Natural killer cell (primary cell): ENCODE measurements around the gene KAT5. TPM values are rescaled to one million over a fixed set of nuclear protein-coding genes. Genes with fewer than 3 reads are reported as not detected.
"Not testable (repeated sequence)": the region's sequence is repeated elsewhere in the genome, so short reads cannot be mapped to it uniquely, and the experiment has no call there.

ENCODE experiments used
- ATAC-seq, 3 donors: fragments of 150-1000 bp in 2 of 3; fragments of 200-7000 bp in 1 of 3; cut with Tn5 transposase; 1 replicate in 1 of 3; 2 replicates in 2 of 3; pipeline ENCODE4 v1.10.0; 2021; ENCODE audit warnings: mild to moderate bottlenecking in 2 of 3, moderate library complexity in 2 of 3
- DNase-seq, 2 donors: peaks; one replicate each; pipeline versions ENCODE4 v3.0.0 to v3.0.0-alpha.2; 2013 to 2021; ENCODE audit warnings: mixed read lengths in 1 of 2
- H3K27ac ChIP-seq: one replicate; pipeline ENCODE4 v1.5.1; 2013; ENCODE audit warnings: mild to moderate bottlenecking, low read length
- H3K27me3 ChIP-seq: one replicate; pipeline ENCODE4 v1.6.1; 2013; ENCODE audit warnings: low read length; ENCODE audit not compliant: control insufficient read depth, insufficient read depth
- H3K36me3 ChIP-seq: one replicate; pipeline ENCODE4 v1.6.1; 2013; ENCODE audit warnings: low read length; ENCODE audit not compliant: control insufficient read depth, insufficient read depth
- H3K4me1 ChIP-seq: one replicate; pipeline ENCODE4 v1.6.1; 2013; ENCODE audit warnings: low read length; ENCODE audit not compliant: control insufficient read depth, insufficient read depth
- H3K4me3 ChIP-seq: one replicate; pipeline ENCODE4 v1.5.1; 2013; ENCODE audit warnings: low read length
- H3K9me3 ChIP-seq: one replicate; pipeline ENCODE4 v1.6.1; 2013; ENCODE audit warnings: low read length; ENCODE audit not compliant: control insufficient read depth, insufficient read depth
- H3K27ac Mint-ChIP-seq, 2 donors: one replicate each; pipeline ENCODE4 v1.8.0; 2022; ENCODE audit warnings: mild to moderate bottlenecking in 2 of 2, mixed read lengths in 2 of 2, moderate library complexity in 1 of 2
- H3K27me3 Mint-ChIP-seq, 2 donors: one replicate each; pipeline ENCODE4 v1.8.0; 2022; ENCODE audit warnings: low read depth in 2 of 2, mixed read lengths in 2 of 2
- H3K36me3 Mint-ChIP-seq: one replicate; pipeline ENCODE4 v1.8.0; 2022; ENCODE audit warnings: mixed read lengths
- H3K4me1 Mint-ChIP-seq, 2 donors: one replicate each; pipeline ENCODE4 v1.8.0; 2022; ENCODE audit warnings: mixed read lengths in 2 of 2
- H3K4me3 Mint-ChIP-seq: one replicate; pipeline ENCODE4 v1.8.0; 2022; ENCODE audit warnings: mild to moderate bottlenecking, moderate library complexity, mixed read lengths
- H3K9me3 Mint-ChIP-seq, 2 donors: one replicate each; pipeline ENCODE4 v1.8.0; 2022; ENCODE audit warnings: mixed read lengths in 2 of 2
- CTCF ChIP-seq: fragments of 200-600 bp; IDR thresholded peaks from one replicate; pipeline ENCODE4 v1.8.0; 2022; ENCODE audit warnings: antibody characterized with exemption
- WGBS: methylation state at CpG from one replicate; pipeline ENCODE4 v1.1.7; 2013; ENCODE audit warnings: missing lambda C conversion rate; ENCODE audit not compliant: insufficient coverage; 5-methylcytosine and 5-hydroxymethylcytosine counted together
- intact Hi-C: fragments of 100-400 bp; cut with micrococcal nuclease; formaldehyde crosslinking; loops from one replicate; pipeline ENCODE4 v1.14.2; 2022
- total RNA-seq, 4 donors: library from RNA; stranded (reverse); fragments of 120-200 nt in 1 of 4; gene quantifications; one replicate each; pipeline versions ENCODE4 v1.2.3 to v1.2.4, GENCODE V29; 2013 to 2022

KAT5 gene
- total RNA-seq, 3 donors from 2014 or later (not counting 1 experiment from before 2014, with no cell fraction given) = 140 to 155 (median 146) TPM

DNA sequence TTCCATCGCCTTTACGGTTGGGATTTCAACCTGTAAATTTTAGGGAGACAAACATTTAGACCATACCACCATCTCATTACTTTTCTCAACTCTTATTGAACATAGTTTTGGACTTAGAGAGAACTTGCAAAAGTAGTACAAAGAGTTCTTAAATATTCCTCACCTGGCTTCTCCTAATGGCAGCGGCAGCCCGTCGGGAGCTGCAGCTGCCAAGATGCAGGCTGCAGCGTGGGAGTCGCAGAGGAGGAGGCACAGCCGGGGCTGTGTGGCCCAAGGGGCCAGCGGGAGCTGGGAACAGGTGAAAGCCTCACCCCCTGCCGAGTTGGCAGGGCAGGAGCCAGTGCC lies 31.6 kb downstream of the KAT5 start:
- no peaks in the 10 kb centered on the region for H3K4me1 Mint-ChIP-seq
- H3K27ac ChIP-seq = no peak overlapping the region
- no peak for DNase-seq
- no peak overlapping the region for H3K27ac Mint-ChIP-seq
- H3K27me3 Mint-ChIP-seq = peaks cover 19 to 21% of the 10 kb centered on the region in 2 donors
- 87% methylated on average over 10 of the region's 10 CpGs for WGBS
- no peaks in the 10 kb centered on the region for H3K36me3 ChIP-seq
- H3K4me3 Mint-ChIP-seq = no peak overlapping the region
- no peak for ATAC-seq
- intact Hi-C loops = no loop called here
- no peaks in the 10 kb centered on the region for H3K4me1 ChIP-seq
- no peak overlapping the region for H3K4me3 ChIP-seq
- H3K9me3 Mint-ChIP-seq = no peaks in the 10 kb centered on the region
- H3K9me3 ChIP-seq = no peaks in the 10 kb centered on the region
- no peak for TF ChIP-seq CTCF
- no peaks in the 10 kb centered on the region for H3K36me3 Mint-ChIP-seq
- H3K27me3 ChIP-seq = no peaks in the 10 kb centered on the region

DNA sequence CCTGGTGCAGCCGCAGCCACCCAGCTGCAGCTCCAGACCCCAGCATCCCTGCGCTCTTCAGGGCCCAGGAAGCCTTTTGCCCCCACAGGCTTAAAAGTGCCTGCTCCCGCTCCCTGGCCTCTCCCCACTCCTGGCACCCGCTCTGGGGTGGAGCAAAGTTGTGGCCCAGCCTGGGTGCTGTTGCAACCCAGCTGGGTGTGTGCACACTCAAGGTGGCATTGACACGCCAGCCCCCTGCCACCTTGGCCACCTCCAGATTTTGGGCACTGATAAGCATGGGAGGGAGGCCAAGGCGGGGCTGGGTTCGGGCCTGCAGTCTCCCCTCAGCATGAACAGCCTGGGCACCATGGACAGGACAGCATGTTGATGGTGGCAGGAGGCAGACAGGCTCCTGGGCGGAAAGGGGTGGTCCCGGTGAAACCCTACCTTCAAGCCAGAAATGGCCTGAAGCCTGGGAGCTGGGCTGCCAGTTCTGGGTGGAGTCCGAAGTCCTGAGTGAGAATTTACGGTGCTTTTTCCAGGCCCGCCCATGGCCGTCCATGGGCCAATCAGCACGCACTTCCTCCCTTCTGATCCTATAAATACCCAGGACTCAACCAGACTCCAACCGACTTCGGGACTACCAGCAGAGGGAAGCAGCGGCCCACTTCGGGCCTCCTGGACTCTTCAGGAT lies 32.1 kb downstream of the KAT5 start:
- no peak for TF ChIP-seq CTCF
- Histone ChIP-seq H3K27ac (no peak overlapping the region), H3K36me3 (no peaks in the 10 kb centered on the region), H3K9me3 (no peaks in the 10 kb centered on the region), H3K4me1 (no peaks in the 10 kb centered on the region), H3K27me3 (no peaks in the 10 kb centered on the region), H3K4me3 (no peak overlapping the region)
- Mint-ChIP-seq H3K27ac (no peak overlapping the region), H3K27me3 (peaks cover 23 to 24% of the 10 kb centered on the region in 2 donors), H3K4me1 (no peaks in the 10 kb centered on the region), H3K9me3 (no peaks in the 10 kb centered on the region), H3K36me3 (no peaks in the 10 kb centered on the region), H3K4me3 (no peak overlapping the region)
- WGBS = 85% methylated on average over 18 of the region's 18 CpGs
- ATAC-seq = no peak
- DNase-seq = no peak
- intact Hi-C loops = no loop called here

DNA sequence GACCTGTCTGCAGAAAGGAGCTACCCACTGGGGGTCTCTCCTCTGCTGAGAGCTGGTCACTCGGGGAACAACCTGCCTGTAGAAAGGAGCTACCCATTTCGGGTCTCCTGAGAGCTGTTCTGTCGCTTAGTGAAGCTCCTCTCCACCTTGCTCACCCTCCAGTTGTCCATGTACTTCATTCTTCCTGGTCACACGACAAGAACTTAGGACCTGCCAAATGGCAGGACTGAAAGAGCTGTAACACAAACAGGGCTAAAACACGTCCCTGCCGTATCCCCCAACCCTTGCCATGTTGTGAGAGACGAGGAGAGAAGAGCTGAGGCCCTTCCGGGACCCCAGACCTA lies 32.6 kb downstream of the KAT5 start:
- no peaks in the 10 kb centered on the region for H3K4me1 ChIP-seq
- no peak overlapping the region for H3K27ac ChIP-seq
- H3K36me3 Mint-ChIP-seq = no peaks in the 10 kb centered on the region
- H3K9me3 ChIP-seq = no peaks in the 10 kb centered on the region
- H3K9me3 Mint-ChIP-seq = no peaks in the 10 kb centered on the region
- H3K4me3 Mint-ChIP-seq = no peak overlapping the region
- TF ChIP-seq CTCF = no peak
- no peaks in the 10 kb centered on the region for H3K4me1 Mint-ChIP-seq
- peaks cover 27 to 28% of the 10 kb centered on the region in 2 donors for H3K27me3 Mint-ChIP-seq
- no peak overlapping the region for H3K27ac Mint-ChIP-seq
- H3K27me3 ChIP-seq = no peaks in the 10 kb centered on the region
- H3K36me3 ChIP-seq = no peaks in the 10 kb centered on the region
- ATAC-seq (no peak), DNase-seq (no peak)
- H3K4me3 ChIP-seq = no peak overlapping the region
- WGBS = 82% methylated on average over 8 of the region's 8 CpGs
- intact Hi-C loops = no loop called here

- H3K36me3 Mint-ChIP-seq = no peaks in the 10 kb centered on the region
- ATAC-seq (no peak), DNase-seq (no peak)
- H3K4me1 ChIP-seq = no peaks in the 10 kb centered on the region
- H3K4me3 Mint-ChIP-seq = no peak overlapping the region
- H3K9me3 ChIP-seq = no peaks in the 10 kb centered on the region
- H3K27me3 Mint-ChIP-seq = peaks cover 28% of the 10 kb centered on the region in 2 donors
- H3K9me3 Mint-ChIP-seq = no peaks in the 10 kb centered on the region
- no peak overlapping the region for H3K27ac Mint-ChIP-seq
- TF ChIP-seq CTCF = no peak
- 93% methylated on average over 17 of the region's 17 CpGs for WGBS
- H3K36me3 ChIP-seq = no peaks in the 10 kb centered on the region
- intact Hi-C loops = no loop called here
- no peak overlapping the region for H3K4me3 ChIP-seq
- H3K27me3 ChIP-seq = peaks cover 3% of the 10 kb centered on the region
- H3K27ac ChIP-seq = no peak overlapping the region
- no peaks in the 10 kb centered on the region for H3K4me1 Mint-ChIP-seq
Observed at GRCh38 chr11:65745049-65745448, 33.0 kb downstream of the KAT5 start.

DNA sequence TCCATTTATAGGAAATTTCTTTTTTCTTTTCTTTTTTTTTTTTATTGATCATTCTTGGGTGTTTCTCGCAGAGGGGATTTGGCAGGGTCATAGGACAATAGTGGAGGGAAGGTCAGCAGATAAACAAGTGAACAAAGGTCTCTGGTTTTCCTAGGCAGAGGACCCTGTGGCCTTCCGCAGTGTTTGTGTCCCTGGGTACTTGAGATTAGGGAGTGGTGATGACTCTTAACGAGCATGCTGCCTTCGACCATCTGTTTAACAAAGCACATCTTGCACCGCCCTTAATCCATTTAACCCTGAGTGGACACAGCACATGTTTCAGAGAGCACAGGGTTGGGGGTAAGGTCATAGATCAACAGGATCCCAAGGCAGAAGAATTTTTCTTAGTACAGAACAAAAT lies 50.1 kb downstream of the KAT5 start:
- H3K36me3 ChIP-seq, H3K36me3 Mint-ChIP-seq, H3K4me1 Mint-ChIP-seq, H3K27ac ChIP-seq, H3K4me1 ChIP-seq, DNase-seq, intact Hi-C loops, H3K9me3 Mint-ChIP-seq, H3K27me3 Mint-ChIP-seq, H3K27ac Mint-ChIP-seq, H3K27me3 ChIP-seq, ATAC-seq, H3K4me3 ChIP-seq, H3K4me3 Mint-ChIP-seq, H3K9me3 ChIP-seq: not testable (repeated sequence)
- WGBS = no CpG with 5 or more reads among the region's 5 CpGs
